Left colon (tissue), 2 donors: ENCODE results near the gene ZFPL1. TPM values are rescaled to one million over a fixed set of nuclear protein-coding genes. Genes with fewer than 3 reads are reported as not detected.

ENCODE experiments used
- ATAC-seq: fragments of 200-7000 bp; cut with Tn5 transposase; one replicate; pipeline ENCODE4 v1.9.1; 2020; ENCODE audit warnings: mild to moderate bottlenecking, moderate library complexity
- DNase-seq, 2 donors: peaks; one replicate each; pipeline ENCODE4 v3.0.0-alpha.2; 2020
- intact Hi-C, 2 donors: fragments of 100-400 bp; cut with DNase I in 1 of 2; cut with micrococcal nuclease in 1 of 2; formaldehyde crosslinking; loops; one replicate each; pipeline versions ENCODE4 v1.11.2 to v1.14.0; 2022; cut with DNase I, micrococcal nuclease
- total RNA-seq, 2 donors: library from RNA; stranded (reverse); fragmentation: NEBNext Ultra II Directional; extraction: Animal tissue kit (Norgen Biotek cat#: 25700); gene quantifications; one replicate each; pipeline ENCODE4 v1.2.1, GENCODE V29; 2021
- donor health status: DM: no; HTN: no; CAD: no.
- donor health status: DM: yes; HTN: yes; CAD: no.

ZFPL1 gene
- total RNA-seq, 2 donors from 2014 or later = 45.3 to 45.6 TPM

GRCh38 chr11:65121865-65122696, 38.1 kb downstream of the ZFPL1 start, which contains the start of the genes FAU and MRPL49:
TSS of gene FAU (minus strand) at chr11:65122134. CDS start at chr11:65121813, 321 bp downstream.
TSS of gene MRPL49 (plus strand) at chr11:65122321. CDS start at chr11:65122347, 26 bp downstream.
- peak; percentile 99 for DNase-seq
- ATAC-seq = peak; percentile 78
- intact Hi-C loops = no loop called here

- intact Hi-C loops = no loop called here
- DNase-seq (peak in 1 of 2 donors; percentile 18), ATAC-seq (no peak)
Measured at GRCh38 chr11:65124480-65125196, 40.6 kb downstream of the ZFPL1 start.

- intact Hi-C loops = no loop called here
- DNase-seq (peak in 1 of 2 donors; percentile 14), ATAC-seq (no peak)
Measured at GRCh38 chr11:65125197-65126056, 41.4 kb downstream of the ZFPL1 start.

GRCh38 chr11:65126624-65127274, 42.7 kb downstream of the ZFPL1 start:
- no peak for ATAC-seq
- intact Hi-C loops = no loop called here
- DNase-seq = peak in 1 of 2 donors; percentile 14

- intact Hi-C loops = no loop called here
- DNase-seq (peak; percentile 2 to 19), ATAC-seq (no peak)
Measured at GRCh38 chr11:65127473-65128181, 43.6 kb downstream of the ZFPL1 start.

- DNase-seq (peak; percentile 6 to 21), ATAC-seq (no peak)
- intact Hi-C loops = no loop called here
Measured at GRCh38 chr11:65128182-65129145, 44.4 kb downstream of the ZFPL1 start.

GRCh38 chr11:65129649-65130441, 45.8 kb downstream of the ZFPL1 start:
- intact Hi-C loops = no loop called here
- ATAC-seq = no peak
- peak; percentile 9 to 24 for DNase-seq

- intact Hi-C loops = no loop called here
- DNase-seq (peak; percentile 5 to 21), ATAC-seq (no peak)
Measured at GRCh38 chr11:65130631-65131416, 46.8 kb downstream of the ZFPL1 start.

- ATAC-seq (no peak), DNase-seq (peak; percentile 4 to 20)
Measured at GRCh38 chr11:65131417-65131776, 47.4 kb downstream of the ZFPL1 start.

GRCh38 chr11:65131895-65132237, 47.8 kb downstream of the ZFPL1 start:
- no peak for DNase-seq
- intact Hi-C loops = no loop called here
- no peak for ATAC-seq

More at GRCh38 chr11:65131417-65131776, 47.4 kb downstream of the ZFPL1 start:
- intact Hi-C loops = no loop called here

- intact Hi-C loops = no loop called here
- DNase-seq (peak; percentile 33 to 40), ATAC-seq (no peak)
Measured at GRCh38 chr11:65132238-65132987, 48.4 kb downstream of the ZFPL1 start.

GRCh38 chr11:65132988-65133700, 49.1 kb downstream of the ZFPL1 start:
- intact Hi-C loops = no loop called here
- DNase-seq (peak; percentile 92 to 93), ATAC-seq (peak; percentile 52)

GRCh38 chr11:65133724-65134123, 49.7 kb downstream of the ZFPL1 start:
- DNase-seq (peak; percentile 42), ATAC-seq (no peak)
- intact Hi-C loops = no loop called here
